Measurements from ENCODE around the gene FRK.

DNA sequence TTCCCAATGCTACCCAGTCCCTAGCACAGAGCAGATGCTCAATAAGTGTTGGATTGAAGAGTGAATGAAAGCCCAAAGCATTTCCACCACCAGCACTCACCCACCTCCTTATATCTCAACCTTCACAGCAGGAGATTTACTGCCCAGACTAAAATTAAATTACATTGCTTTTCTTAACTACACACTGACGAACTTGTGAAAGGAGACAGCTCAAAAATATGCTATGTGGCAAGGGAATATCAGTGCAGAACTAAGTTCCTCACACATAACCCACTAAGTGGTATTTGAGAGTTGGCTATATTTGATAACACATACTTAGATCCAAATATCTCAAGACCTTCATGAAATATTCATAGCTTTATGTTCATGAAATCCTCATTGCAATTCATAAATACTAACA lies 137.7 kb downstream of the FRK start:
- TF ChIP-seq EZH2 (IDR thresholded peaks at IDR 0.05) (no peak), EZH2phosphoT487 (IDR thresholded peaks at IDR 0.05) (no peak)
- TF ChIP-seq, protein P1, sequence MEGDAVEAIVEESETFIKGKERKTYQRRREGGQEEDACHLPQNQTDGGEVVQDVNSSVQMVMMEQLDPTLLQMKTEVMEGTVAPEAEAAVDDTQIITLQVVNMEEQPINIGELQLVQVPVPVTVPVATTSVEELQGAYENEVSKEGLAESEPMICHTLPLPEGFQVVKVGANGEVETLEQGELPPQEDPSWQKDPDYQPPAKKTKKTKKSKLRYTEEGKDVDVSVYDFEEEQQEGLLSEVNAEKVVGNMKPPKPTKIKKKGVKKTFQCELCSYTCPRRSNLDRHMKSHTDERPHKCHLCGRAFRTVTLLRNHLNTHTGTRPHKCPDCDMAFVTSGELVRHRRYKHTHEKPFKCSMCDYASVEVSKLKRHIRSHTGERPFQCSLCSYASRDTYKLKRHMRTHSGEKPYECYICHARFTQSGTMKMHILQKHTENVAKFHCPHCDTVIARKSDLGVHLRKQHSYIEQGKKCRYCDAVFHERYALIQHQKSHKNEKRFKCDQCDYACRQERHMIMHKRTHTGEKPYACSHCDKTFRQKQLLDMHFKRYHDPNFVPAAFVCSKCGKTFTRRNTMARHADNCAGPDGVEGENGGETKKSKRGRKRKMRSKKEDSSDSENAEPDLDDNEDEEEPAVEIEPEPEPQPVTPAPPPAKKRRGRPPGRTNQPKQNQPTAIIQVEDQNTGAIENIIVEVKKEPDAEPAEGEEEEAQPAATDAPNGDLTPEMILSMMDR (IDR thresholded peaks at IDR 0.05) = no peak

Measured in neural progenitor cell (in vitro differentiated cells).